ENCODE data around the gene MIF. TPM values are rescaled to one million over a fixed set of nuclear protein-coding genes. Genes with fewer than 3 reads are reported as not detected.

MIF gene
- total RNA-seq, 4 donors from 2014 or later = 58.8 to 202 (median 128) TPM

DNA sequence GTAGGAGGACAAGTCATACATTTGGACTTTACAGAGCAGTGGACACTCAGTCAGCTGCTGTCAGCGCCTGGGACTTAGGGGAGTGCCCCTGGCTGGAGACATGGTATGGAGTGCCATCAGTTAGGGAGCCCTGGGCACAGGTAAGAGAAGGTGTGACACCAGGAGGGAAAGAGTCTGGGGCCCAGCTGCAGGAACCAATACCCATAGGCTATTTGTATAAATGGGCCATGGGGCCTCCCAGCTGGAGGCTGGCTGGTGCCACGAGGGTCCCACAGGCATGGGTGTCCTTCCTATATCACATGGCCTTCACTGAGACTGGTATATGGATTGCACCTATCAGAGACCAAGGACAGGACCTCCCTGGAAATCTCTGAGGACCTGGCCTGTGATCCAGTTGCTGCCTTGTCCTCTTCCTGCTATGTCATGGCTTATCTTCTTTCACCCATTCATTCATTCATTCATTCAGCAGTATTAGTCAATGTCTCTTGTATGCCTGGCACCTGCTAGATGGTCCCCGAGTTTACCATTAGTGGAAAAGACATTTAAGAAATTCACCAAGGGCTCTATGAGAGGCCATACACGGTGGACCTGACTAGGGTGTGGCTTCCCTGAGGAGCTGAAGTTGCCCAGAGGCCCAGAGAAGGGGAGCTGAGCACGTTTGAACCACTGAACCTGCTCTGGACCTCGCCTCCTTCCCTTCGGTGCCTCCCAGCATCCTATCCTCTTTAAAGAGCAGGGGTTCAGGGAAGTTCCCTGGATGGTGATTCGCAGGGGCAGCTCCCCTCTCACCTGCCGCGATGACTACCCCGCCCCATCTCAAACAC, 850 bp upstream of the MIF start:
- TF ChIP-seq, protein P1, sequence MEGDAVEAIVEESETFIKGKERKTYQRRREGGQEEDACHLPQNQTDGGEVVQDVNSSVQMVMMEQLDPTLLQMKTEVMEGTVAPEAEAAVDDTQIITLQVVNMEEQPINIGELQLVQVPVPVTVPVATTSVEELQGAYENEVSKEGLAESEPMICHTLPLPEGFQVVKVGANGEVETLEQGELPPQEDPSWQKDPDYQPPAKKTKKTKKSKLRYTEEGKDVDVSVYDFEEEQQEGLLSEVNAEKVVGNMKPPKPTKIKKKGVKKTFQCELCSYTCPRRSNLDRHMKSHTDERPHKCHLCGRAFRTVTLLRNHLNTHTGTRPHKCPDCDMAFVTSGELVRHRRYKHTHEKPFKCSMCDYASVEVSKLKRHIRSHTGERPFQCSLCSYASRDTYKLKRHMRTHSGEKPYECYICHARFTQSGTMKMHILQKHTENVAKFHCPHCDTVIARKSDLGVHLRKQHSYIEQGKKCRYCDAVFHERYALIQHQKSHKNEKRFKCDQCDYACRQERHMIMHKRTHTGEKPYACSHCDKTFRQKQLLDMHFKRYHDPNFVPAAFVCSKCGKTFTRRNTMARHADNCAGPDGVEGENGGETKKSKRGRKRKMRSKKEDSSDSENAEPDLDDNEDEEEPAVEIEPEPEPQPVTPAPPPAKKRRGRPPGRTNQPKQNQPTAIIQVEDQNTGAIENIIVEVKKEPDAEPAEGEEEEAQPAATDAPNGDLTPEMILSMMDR (IDR thresholded peaks at IDR 0.05; ENCODE audit: low read depth) = no peak

DNA sequence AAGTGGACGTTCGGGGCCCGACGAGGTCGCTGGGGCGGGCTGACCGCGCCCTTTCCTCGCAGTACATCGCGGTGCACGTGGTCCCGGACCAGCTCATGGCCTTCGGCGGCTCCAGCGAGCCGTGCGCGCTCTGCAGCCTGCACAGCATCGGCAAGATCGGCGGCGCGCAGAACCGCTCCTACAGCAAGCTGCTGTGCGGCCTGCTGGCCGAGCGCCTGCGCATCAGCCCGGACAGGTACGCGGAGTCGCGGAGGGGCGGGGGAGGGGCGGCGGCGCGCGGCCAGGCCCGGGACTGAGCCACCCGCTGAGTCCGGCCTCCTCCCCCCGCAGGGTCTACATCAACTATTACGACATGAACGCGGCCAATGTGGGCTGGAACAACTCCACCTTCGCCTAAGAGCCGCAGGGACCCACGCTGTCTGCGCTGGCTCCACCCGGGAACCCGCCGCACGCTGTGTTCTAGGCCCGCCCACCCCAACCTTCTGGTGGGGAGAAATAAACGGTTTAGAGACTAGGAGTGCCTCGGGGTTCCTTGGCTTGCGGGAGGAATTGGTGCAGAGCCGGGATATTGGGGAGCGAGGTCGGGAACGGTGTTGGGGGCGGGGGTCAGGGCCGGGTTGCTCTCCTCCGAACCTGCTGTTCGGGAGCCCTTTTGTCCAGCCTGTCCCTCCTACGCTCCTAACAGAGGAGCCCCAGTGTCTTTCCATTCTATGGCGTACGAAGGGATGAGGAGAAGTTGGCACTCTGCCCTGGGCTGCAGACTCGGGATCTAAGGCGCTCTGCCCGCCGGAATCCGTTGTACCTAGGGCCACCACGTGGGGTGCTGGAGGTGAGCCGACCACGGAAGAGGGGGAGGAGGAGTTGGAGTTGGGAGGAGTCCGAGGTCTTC, 771 bp downstream of the MIF start:
- TF ChIP-seq, protein P1 (IDR thresholded peaks at IDR 0.05; ENCODE audit: low read depth) = no peak

DNA sequence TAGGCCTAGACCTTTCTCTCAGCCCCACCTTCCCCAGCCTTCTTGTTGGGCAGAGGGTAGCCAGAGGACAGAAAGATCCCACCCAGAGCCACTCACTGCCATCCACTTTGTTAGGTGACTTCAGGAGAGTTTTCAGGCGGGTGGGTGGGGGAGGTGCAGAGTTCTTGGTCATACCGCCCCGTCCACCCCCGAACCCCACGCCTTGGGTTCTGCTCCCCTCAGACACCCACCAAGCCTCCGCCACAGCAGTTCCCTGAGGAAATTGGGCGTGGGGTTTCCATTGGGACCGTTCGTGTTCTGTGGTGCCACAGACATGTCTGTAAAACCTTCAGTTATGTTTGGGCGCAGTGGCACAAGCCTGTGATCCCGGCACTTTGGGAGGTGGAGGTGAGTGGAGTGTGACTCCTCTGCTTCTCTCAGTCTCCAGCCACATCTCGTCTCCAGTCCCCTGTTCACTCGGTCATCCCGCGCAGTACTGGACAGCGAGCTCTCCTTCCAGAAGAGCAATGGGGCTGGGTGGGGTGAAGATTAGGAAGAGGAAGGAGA, 1.5 kb downstream of the MIF start:
- TF ChIP-seq, protein P1 (IDR thresholded peaks at IDR 0.05; ENCODE audit: low read depth) = no peak

DNA sequence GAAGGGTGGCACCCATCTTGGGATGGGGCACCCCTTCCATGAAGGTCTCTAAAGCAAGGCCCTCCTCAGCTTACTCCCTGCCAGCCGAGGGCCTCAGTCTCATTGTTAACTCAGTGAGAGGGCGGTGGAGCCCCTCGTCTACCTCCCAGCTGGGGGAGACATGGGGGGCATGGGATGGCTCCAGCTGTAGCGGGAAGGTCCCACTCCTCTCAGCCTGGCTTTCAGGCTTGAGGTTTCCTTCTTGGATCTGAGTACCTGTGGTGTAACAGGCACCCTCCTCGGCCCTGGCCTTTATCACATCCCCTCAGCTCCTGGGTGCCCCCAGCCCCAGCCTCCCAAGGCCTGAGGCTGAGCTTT, 2.0 kb downstream of the MIF start:
- TF ChIP-seq, protein P1 (IDR thresholded peaks at IDR 0.05; ENCODE audit: low read depth) = no peak

DNA sequence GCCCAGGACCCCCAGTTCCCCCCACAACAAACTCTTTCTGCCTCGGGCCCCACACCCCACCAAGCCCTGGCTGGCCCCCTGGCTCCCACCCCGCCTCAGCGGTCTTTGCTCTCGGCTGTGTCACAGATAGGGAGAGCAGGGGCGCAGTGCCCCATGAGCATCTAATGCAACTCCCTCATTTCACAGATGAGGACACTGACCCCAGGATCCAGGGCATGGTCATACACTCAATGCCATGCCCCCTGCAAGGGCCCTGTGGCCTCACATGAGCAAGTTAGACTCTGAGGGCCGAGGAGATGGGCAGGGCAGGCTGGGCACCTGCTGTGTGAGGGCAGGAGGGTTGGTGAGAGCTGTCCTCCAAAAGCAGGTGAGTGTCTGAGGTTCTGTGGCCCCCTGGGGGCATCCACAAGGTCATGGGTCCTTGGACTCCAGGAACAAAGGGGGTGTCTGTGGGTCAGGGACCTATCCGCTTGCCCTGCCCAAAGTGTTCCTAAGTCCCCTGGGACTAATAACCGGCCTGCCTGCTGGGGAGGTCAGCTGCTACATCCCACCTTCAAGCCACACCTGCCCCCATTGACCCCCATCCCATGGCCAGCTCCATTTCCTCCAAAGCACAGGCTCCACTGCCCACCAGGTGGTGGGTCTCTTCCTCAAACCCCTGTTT, 2.5 kb downstream of the MIF start:
- TF ChIP-seq, protein P1 (IDR thresholded peaks at IDR 0.05; ENCODE audit: low read depth) = no peak

DNA sequence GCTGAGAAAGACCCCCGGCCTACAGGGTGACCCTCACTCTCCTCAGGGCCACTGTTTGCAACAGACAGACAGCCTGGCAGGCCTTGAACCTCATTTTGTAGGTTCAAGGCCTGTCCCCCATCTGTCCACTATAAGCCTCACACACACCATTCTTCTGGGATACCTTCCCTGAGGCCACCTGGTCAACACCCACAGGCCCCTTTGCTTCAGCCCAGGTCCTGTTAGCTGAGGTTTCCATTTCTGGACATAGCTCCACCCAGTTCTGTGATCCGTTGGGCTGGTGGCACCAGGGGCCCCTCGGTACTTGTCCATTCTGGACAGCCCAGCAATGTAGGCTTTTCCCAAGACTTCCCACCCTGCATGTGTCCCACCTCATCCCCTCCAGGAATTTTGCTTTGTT, 3.1 kb downstream of the MIF start:
- TF ChIP-seq, protein P1 (IDR thresholded peaks at IDR 0.05; ENCODE audit: low read depth) = no peak

Data from subcutaneous adipose tissue (tissue), 4 donors.